BE2C (cell line): ENCODE results near the gene IGSF21.

ENCODE experiments used
- DNase-seq: peaks from one replicate; pipeline ENCODE4 v3.0.0-alpha.2; 2020
- H3K27me3 ChIP-seq: fragments of 250-450 bp; sonication (Bioruptor Pico); 2 replicates; pipeline ENCODE4 v1.5.1; 2020; ENCODE audit warnings: mild to moderate bottlenecking
- H3K36me3 ChIP-seq: fragments of 250-450 bp; sonication (Bioruptor Pico); 2 replicates; pipeline ENCODE4 v1.5.1; 2020; ENCODE audit warnings: mild to moderate bottlenecking
- H3K4me1 ChIP-seq: fragments of 250-450 bp; sonication (Bioruptor Pico); 2 replicates; pipeline ENCODE4 v1.5.1; 2020
- H3K4me3 ChIP-seq: 2 replicates; pipeline ENCODE4 v1.5.1; 2011; ENCODE audit warnings: low read depth, low read length
- H3K9me3 ChIP-seq: fragments of 250-450 bp; sonication (Bioruptor Pico); 2 replicates; pipeline ENCODE4 v1.5.1; 2020
- TF ChIP-seq, protein P1 (sequence below): IDR thresholded peaks from 2 replicates; pipeline ENCODE4 v1.5.1; 2012; ENCODE audit warnings: mild to moderate bottlenecking, low read depth, low read length

The IGSF21 gene

DNA sequence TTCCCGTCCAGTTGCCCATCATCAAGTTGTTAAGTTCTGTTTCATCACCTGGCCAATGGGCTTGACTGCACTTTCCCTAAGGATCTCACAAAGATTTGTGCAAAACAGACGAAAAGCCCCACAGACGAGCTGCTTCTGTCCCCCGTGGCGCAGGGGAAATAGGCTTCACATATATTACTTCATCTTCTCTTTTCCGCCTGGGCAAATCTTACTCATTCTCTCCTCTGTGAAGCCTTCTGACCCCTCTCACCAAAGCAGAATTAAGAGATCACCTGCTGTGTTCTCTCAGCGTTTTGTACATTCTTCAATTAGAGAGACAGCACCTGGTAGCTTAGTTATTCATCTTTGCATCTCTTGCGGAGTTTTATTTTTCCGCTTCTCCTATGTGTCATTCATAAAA, 129.8 kb downstream of the IGSF21 start:
- no peak for DNase-seq
- TF ChIP-seq, protein P1, sequence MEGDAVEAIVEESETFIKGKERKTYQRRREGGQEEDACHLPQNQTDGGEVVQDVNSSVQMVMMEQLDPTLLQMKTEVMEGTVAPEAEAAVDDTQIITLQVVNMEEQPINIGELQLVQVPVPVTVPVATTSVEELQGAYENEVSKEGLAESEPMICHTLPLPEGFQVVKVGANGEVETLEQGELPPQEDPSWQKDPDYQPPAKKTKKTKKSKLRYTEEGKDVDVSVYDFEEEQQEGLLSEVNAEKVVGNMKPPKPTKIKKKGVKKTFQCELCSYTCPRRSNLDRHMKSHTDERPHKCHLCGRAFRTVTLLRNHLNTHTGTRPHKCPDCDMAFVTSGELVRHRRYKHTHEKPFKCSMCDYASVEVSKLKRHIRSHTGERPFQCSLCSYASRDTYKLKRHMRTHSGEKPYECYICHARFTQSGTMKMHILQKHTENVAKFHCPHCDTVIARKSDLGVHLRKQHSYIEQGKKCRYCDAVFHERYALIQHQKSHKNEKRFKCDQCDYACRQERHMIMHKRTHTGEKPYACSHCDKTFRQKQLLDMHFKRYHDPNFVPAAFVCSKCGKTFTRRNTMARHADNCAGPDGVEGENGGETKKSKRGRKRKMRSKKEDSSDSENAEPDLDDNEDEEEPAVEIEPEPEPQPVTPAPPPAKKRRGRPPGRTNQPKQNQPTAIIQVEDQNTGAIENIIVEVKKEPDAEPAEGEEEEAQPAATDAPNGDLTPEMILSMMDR, result no peak
- H3K4me1 ChIP-seq, result peaks cover 4% of the 10 kb centered on the region
- no peaks in the 10 kb centered on the region for H3K9me3 ChIP-seq
- H3K36me3 ChIP-seq, result no peaks in the 10 kb centered on the region
- H3K4me3 ChIP-seq, result no peak overlapping the region
- H3K27me3 ChIP-seq, result no peaks in the 10 kb centered on the region

GRCh38 chr1:18238190-18238589, 130.6 kb downstream of the IGSF21 start:
- DNase-seq, result peak; percentile 65
- peaks cover 7% of the 10 kb centered on the region for H3K4me1 ChIP-seq
- TF ChIP-seq, protein P1, result no peak
- H3K4me3 ChIP-seq, result no peak overlapping the region
- no peaks in the 10 kb centered on the region for H3K9me3 ChIP-seq
- no peaks in the 10 kb centered on the region for H3K36me3 ChIP-seq
- H3K27me3 ChIP-seq, result no peaks in the 10 kb centered on the region

GRCh38 chr1:18239671-18240070, 132.1 kb downstream of the IGSF21 start:
- no peaks in the 10 kb centered on the region for H3K9me3 ChIP-seq
- TF ChIP-seq, protein P1, result no peak
- DNase-seq, result no peak

DNA sequence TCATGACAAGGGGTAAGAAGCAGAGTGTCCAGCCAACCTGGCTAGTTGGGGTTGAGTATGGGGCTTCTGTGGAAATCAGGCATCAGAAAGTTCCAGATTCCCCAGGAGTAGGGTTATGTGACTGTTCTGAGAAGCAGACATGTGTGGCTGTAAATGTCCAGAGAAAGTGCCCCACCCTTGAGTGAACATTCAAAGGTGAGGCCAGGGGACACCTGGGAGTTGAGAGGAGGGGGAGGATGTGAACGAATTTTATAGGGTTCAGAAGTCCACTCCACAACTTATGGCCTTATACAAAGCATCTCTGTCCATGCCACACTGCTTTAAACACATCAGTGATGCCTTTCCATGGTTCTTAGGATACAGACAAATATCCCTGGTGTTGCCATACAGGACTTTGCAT, 133.3 kb downstream of the IGSF21 start:
- H3K27me3 ChIP-seq, result no peaks in the 10 kb centered on the region
- peaks cover 12% of the 10 kb centered on the region for H3K4me1 ChIP-seq
- no peak overlapping the region for H3K4me3 ChIP-seq
- H3K36me3 ChIP-seq, result no peaks in the 10 kb centered on the region
- no peak for DNase-seq
- H3K9me3 ChIP-seq, result no peaks in the 10 kb centered on the region
- TF ChIP-seq, protein P1, result no peak

More at GRCh38 chr1:18239671-18240070, 132.1 kb downstream of the IGSF21 start:
- Histone ChIP-seq H3K4me3 (no peak overlapping the region), H3K36me3 (no peaks in the 10 kb centered on the region), H3K27me3 (no peaks in the 10 kb centered on the region), H3K4me1 (peaks cover 13% of the 10 kb centered on the region)

GRCh38 chr1:18241891-18242290, 134.3 kb downstream of the IGSF21 start:
- peak; percentile 57 for DNase-seq
- H3K36me3 ChIP-seq, result no peaks in the 10 kb centered on the region
- no peak overlapping the region for H3K4me3 ChIP-seq
- H3K27me3 ChIP-seq, result no peaks in the 10 kb centered on the region
- peaks cover 12% of the 10 kb centered on the region for H3K4me1 ChIP-seq
- no peaks in the 10 kb centered on the region for H3K9me3 ChIP-seq
- TF ChIP-seq, protein P1, result no peak

- Histone ChIP-seq H3K4me3 (no peak overlapping the region), H3K9me3 (no peaks in the 10 kb centered on the region), H3K27me3 (no peaks in the 10 kb centered on the region), H3K36me3 (no peaks in the 10 kb centered on the region), H3K4me1 (peaks cover 12% of the 10 kb centered on the region)
- TF ChIP-seq, protein P1, result no peak
- peak; percentile 21 for DNase-seq
Observed at GRCh38 chr1:18243503-18244175, 136.0 kb downstream of the IGSF21 start.
